OCI-LY1 (cell line): ENCODE data around the gene CMTM8.

Source experiments
- CTCF ChIP-seq: fragments of 200-600 bp; sonication (generic), shearing (Covaris generic); IDR thresholded peaks from 2 replicates; pipeline ENCODE4 v1.5.1; 2017; ENCODE audit warnings: mild to moderate bottlenecking, antibody characterized with exemption, low read length, moderate library complexity, mixed read lengths
- EZH2 ChIP-seq: fragments of 200-600 bp; sonication (generic), shearing (Covaris generic); IDR thresholded peaks from 2 replicates; pipeline ENCODE4 v1.8.0; 2017; ENCODE audit warnings: borderline replicate concordance, mixed run types, mild to moderate bottlenecking, antibody characterized with exemption, low read length, moderate library complexity, mixed read lengths

GRCh38 chr3:32321095-32321790 is 82.8 kb downstream of the CMTM8 start:
- no peak for TF ChIP-seq CTCF
- no peak for TF ChIP-seq EZH2
